ENCODE data around the gene PLXNA2. TPM values are rescaled to one million over a fixed set of nuclear protein-coding genes. Genes with fewer than 3 reads are reported as not detected.

PLXNA2 gene
- total RNA-seq, 1 donor from 2014 or later, result 17.7 TPM

- no peak overlapping the region for H2AFZ ChIP-seq (ENCODE audit: low read depth, low read length)
- no peak overlapping the region for H3K9ac ChIP-seq (ENCODE audit: low read length)
- H3K9me3 ChIP-seq (ENCODE audit: insufficient read depth, low read depth, low read length), result no peaks in the 10 kb centered on the region
- no peaks in the 10 kb centered on the region for H3K79me2 ChIP-seq (ENCODE audit: insufficient read depth, low read length)
- H3K4me2 ChIP-seq (ENCODE audit: low read length), result no peak overlapping the region
- H3K27me3 ChIP-seq (ENCODE audit: insufficient read depth, low read length), result no peaks in the 10 kb centered on the region
- Mint-ChIP-seq H3K27me3 (ENCODE audit: low read depth, unreplicated experiment) (peaks cover 8% of the 10 kb centered on the region), H3K36me3 (ENCODE audit: low read depth, unreplicated experiment) (peaks cover under 1% of the 10 kb centered on the region), H3K27ac (ENCODE audit: unreplicated experiment) (peak overlapping the region; percentile 62), H3K9me3 (ENCODE audit: unreplicated experiment) (no peaks in the 10 kb centered on the region), H3K4me3 (ENCODE audit: unreplicated experiment) (no peak overlapping the region), H3K4me1 (ENCODE audit: low read depth, unreplicated experiment) (peaks cover 15% of the 10 kb centered on the region)
- H3K36me3 ChIP-seq (ENCODE audit: insufficient read depth, low read length), result peaks cover 3% of the 10 kb centered on the region
- H4K20me1 ChIP-seq (ENCODE audit: insufficient read depth, low read length), result no peaks in the 10 kb centered on the region
- TF ChIP-seq EZH2 (IDR thresholded peaks at IDR 0.05; ENCODE audit: insufficient read depth, low read length), result no peak
- TF ChIP-seq, protein P1, sequence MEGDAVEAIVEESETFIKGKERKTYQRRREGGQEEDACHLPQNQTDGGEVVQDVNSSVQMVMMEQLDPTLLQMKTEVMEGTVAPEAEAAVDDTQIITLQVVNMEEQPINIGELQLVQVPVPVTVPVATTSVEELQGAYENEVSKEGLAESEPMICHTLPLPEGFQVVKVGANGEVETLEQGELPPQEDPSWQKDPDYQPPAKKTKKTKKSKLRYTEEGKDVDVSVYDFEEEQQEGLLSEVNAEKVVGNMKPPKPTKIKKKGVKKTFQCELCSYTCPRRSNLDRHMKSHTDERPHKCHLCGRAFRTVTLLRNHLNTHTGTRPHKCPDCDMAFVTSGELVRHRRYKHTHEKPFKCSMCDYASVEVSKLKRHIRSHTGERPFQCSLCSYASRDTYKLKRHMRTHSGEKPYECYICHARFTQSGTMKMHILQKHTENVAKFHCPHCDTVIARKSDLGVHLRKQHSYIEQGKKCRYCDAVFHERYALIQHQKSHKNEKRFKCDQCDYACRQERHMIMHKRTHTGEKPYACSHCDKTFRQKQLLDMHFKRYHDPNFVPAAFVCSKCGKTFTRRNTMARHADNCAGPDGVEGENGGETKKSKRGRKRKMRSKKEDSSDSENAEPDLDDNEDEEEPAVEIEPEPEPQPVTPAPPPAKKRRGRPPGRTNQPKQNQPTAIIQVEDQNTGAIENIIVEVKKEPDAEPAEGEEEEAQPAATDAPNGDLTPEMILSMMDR (IDR thresholded peaks at IDR 0.05; ENCODE audit: insufficient read depth, low read depth, low read length), result no peak
- H3K4me3 ChIP-seq (ENCODE audit: insufficient read depth, low read depth, low read length), result no peak overlapping the region
- peaks cover 4% of the 10 kb centered on the region for H3K4me1 ChIP-seq (ENCODE audit: insufficient read depth, low read length)
- no peak for FAIRE-seq
- no peak overlapping the region for H3K27ac ChIP-seq (ENCODE audit: low read depth, low read length)
- no peak for DNase-seq (ENCODE audit: low read depth)
These were observed 159.4 kb downstream of the PLXNA2 start for GRCh38 chr1:208084764-208085163.

DNA sequence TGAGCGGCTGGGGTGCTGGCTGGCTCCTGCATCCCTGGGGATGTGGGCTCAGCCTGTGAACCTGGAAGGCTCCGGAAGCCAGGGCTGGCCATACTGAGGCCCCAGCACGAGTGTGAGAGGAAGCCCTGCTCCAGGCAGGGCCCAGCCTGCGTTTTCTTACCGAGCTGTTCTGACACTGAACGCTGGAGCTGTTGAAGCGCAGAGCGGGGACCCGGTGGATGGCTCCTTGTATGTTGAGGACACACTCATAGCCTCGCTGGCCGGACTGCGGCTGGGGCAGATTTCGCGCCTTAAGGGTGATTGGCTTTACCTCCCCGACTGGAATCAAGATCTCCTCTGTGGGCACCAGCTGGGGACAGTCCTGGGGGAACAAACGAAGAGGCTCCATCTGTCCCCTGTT is 160.0 kb downstream of the PLXNA2 start:
- Histone ChIP-seq H3K27ac (ENCODE audit: low read depth, low read length) (no peak overlapping the region), H3K4me3 (ENCODE audit: insufficient read depth, low read depth, low read length) (no peak overlapping the region), H3K4me2 (ENCODE audit: low read length) (no peak overlapping the region), H3K27me3 (ENCODE audit: insufficient read depth, low read length) (no peaks in the 10 kb centered on the region), H3K79me2 (ENCODE audit: insufficient read depth, low read length) (no peaks in the 10 kb centered on the region), H3K9me3 (ENCODE audit: insufficient read depth, low read depth, low read length) (no peaks in the 10 kb centered on the region), H2AFZ (ENCODE audit: low read depth, low read length) (no peak overlapping the region), H3K36me3 (ENCODE audit: insufficient read depth, low read length) (peaks cover 3% of the 10 kb centered on the region), H4K20me1 (ENCODE audit: insufficient read depth, low read length) (no peaks in the 10 kb centered on the region), H3K9ac (ENCODE audit: low read length) (no peak overlapping the region), H3K4me1 (ENCODE audit: insufficient read depth, low read length) (peaks cover 4% of the 10 kb centered on the region)
- Mint-ChIP-seq H3K4me3 (ENCODE audit: unreplicated experiment) (no peak overlapping the region), H3K9me3 (ENCODE audit: unreplicated experiment) (no peaks in the 10 kb centered on the region), H3K27me3 (ENCODE audit: low read depth, unreplicated experiment) (peaks cover 8% of the 10 kb centered on the region), H3K4me1 (ENCODE audit: low read depth, unreplicated experiment) (peaks cover 15% of the 10 kb centered on the region), H3K36me3 (ENCODE audit: low read depth, unreplicated experiment) (no peaks in the 10 kb centered on the region), H3K27ac (ENCODE audit: unreplicated experiment) (no peak overlapping the region)
- FAIRE-seq (no peak), DNase-seq (ENCODE audit: low read depth) (no peak)
- TF ChIP-seq EZH2 (IDR thresholded peaks at IDR 0.05; ENCODE audit: insufficient read depth, low read length), result no peak
- TF ChIP-seq, protein P1 (IDR thresholded peaks at IDR 0.05; ENCODE audit: insufficient read depth, low read depth, low read length), result no peak

- Mint-ChIP-seq H3K9me3 (ENCODE audit: unreplicated experiment) (no peaks in the 10 kb centered on the region), H3K36me3 (ENCODE audit: low read depth, unreplicated experiment) (no peaks in the 10 kb centered on the region), H3K27me3 (ENCODE audit: low read depth, unreplicated experiment) (peaks cover 8% of the 10 kb centered on the region), H3K4me1 (ENCODE audit: low read depth, unreplicated experiment) (peaks cover 15% of the 10 kb centered on the region), H3K4me3 (ENCODE audit: unreplicated experiment) (no peak overlapping the region), H3K27ac (ENCODE audit: unreplicated experiment) (no peak overlapping the region)
- Histone ChIP-seq H4K20me1 (ENCODE audit: insufficient read depth, low read length) (no peaks in the 10 kb centered on the region), H3K79me2 (ENCODE audit: insufficient read depth, low read length) (no peaks in the 10 kb centered on the region), H3K27me3 (ENCODE audit: insufficient read depth, low read length) (no peaks in the 10 kb centered on the region), H3K4me3 (ENCODE audit: insufficient read depth, low read depth, low read length) (no peak overlapping the region), H2AFZ (ENCODE audit: low read depth, low read length) (no peak overlapping the region), H3K9ac (ENCODE audit: low read length) (no peak overlapping the region), H3K9me3 (ENCODE audit: insufficient read depth, low read depth, low read length) (no peaks in the 10 kb centered on the region), H3K27ac (ENCODE audit: low read depth, low read length) (no peak overlapping the region), H3K4me2 (ENCODE audit: low read length) (no peak overlapping the region), H3K36me3 (ENCODE audit: insufficient read depth, low read length) (peaks cover 3% of the 10 kb centered on the region), H3K4me1 (ENCODE audit: insufficient read depth, low read length) (peaks cover 4% of the 10 kb centered on the region)
- DNase-seq (ENCODE audit: low read depth) (no peak), FAIRE-seq (no peak)
- TF ChIP-seq, protein P1 (IDR thresholded peaks at IDR 0.05; ENCODE audit: insufficient read depth, low read depth, low read length), result no peak
- no peak for TF ChIP-seq EZH2 (IDR thresholded peaks at IDR 0.05; ENCODE audit: insufficient read depth, low read length)
These were observed 160.5 kb downstream of the PLXNA2 start for GRCh38 chr1:208083715-208084085.

Data from astrocyte (in vitro differentiated cells and primary cell).